ENCODE measurements around the gene PLEKHG2.

The PLEKHG2 gene

DNA sequence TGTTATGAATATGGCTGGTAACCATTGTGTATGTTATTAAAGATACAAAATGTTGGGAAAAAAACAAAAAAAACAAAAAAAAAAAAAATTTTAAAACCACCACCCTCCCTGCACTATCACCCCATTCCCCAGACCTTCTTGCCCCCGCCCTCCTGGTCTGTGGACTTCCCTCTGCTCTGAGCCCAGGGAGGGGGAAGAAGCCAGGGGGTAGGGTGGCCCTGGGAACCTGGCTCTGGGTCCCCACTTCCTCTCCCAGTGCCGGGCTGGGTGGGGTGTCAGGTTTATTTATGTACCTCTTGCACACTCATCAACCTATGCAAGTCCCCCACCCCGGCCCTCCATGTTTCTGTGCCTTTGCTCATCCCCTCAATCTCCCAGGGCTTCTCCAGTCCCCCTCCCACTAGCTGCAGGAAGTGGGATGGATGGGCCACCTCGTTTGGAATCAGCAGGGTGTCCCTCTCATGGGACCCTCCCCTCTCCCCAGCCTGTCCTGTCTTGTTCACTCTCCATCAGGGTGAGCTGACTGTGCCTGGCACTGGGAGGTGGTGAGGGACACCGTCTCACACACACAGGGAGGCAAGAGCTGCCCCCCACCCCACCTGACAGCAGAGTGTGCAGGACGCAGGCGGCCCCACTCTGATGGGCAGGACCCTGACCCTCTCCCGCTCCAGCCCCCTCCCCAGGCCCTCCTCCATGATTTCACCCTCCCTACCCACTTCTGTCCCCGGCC lies 27.5 kb upstream of the PLEKHG2 start:
- no peak for DNase-seq

DNA sequence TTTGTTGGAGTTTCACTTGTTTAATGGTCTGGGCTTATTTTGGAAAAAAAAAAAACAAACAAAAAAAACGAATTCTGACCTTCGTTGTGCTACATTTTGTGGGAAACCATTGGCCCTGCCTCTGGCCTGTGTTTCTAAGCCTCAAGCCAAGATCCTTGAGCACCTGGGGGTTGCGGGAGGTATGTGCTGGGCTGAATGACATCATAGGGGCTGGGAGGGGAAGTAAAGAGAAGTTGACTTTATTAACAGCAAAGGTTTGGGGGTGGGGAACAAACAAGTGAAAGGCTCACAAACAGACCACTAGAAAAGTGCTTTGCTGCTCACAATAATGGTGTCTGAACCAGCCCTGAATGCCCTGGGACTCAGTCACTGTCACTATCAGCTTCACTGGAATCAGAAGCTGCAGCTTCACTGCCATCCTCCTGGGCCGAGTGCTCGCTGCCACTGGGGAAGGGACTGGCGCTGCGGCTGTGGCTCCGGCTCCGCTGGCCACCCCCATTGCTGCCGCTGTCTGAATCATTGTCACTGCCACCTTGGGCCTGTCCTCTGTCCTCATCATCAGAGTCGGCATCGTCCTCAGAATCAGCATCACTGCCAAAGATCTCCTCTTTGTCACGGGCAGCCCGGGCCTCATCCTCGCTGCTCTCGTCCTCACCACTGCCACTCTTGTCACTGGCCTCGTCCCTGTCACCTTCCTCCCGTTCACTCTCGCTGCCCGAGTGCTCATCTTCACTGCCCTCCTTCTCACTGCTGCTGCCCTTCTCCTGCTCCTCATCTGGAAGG lies 26.6 kb upstream of the PLEKHG2 start:
- no peak for DNase-seq

DNA sequence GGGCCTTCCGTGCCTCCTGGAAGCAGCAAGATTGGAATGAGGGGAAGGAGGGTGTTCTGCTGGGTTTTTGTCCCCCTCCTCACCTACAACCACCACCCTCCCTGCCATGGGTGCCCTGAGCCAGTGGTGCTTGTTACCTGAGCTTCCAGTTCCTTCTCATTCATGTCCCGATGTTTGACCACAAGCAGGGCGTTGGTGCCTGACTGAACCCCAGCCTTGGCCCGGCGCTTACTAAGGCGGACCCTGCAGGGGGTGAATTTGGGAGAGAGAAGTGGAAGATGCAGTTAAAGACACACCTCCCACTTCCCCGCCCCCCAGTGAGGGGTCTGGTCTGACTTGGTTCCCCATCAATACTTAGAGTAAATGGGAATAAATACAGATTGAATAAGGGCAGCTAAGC lies 25.9 kb upstream of the PLEKHG2 start:
- DNase-seq: no peak

DNA sequence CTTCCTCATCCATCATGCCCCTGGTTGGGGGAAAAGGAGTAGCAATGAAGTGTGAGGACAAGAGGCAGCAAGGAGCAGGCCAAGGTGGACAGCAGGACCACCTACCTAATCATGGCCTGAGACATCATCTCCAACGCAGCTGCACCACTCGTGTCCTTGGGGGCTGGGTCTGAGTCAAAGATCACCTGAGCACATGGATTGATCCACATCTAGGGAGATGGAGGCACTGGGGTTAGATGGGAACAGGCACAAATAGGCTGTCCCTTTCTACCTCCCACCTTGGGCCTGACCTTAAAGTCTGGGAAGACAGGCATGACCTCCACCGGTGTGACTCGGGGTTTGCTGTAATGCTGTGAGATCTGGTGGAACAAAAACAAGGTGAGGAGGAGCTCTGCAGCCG lies 23.8 kb upstream of the PLEKHG2 start:
- no peak for DNase-seq

DNA sequence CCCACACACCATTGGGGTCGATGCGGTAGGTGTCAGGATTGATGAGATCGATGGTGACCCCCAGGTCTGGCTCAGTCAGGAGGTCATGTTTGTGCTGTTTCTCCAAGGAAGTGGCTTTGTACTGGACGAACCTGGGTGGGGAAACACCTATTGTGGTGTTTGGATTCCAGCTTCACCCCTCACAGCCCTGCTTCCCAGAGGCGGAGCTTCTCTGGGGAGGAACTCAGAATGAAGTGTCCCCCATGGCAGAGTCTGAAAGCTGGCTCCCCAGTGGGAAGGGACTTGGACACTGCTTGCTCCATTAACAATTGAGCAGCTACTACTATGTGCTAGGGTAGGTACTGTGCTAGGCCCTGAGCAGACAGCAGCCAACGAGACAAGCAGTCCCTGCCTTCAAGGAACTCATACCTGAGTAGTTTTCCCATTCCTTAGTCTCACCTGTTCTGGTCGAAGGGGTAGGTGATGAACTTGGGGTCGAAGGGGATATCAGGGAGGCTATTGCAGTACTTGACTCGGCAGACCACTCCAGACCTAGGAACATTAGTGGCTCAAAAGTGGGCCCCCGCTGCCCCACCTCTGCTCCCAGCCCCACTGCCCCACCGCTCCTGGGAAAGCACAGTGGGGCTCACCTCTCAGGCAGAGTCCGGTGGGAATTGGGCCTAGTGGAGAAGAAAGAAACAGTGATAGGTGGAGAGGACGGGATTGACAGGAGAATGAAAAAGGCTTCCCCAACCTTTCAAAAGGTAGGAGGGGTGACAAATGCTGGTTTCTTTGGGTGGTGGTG lies 22.6 kb upstream of the PLEKHG2 start:
- DNase-seq: no peak

DNA sequence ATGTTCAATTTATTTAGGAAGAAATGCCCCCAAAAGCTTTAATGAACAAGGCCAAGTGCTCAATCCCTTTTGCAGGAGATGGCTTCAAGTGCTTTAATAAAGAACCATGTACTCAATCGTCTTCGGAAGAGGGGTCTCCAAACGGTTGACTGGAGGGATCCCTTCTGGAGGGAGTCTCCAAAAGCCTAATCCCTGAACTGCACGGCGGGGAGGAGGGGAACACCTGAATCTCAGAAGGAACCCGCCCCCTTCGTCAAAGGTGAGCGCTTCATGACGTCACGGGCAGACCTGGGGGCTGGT lies 22.1 kb upstream of the PLEKHG2 start:
- DNase-seq: no peak

DNA sequence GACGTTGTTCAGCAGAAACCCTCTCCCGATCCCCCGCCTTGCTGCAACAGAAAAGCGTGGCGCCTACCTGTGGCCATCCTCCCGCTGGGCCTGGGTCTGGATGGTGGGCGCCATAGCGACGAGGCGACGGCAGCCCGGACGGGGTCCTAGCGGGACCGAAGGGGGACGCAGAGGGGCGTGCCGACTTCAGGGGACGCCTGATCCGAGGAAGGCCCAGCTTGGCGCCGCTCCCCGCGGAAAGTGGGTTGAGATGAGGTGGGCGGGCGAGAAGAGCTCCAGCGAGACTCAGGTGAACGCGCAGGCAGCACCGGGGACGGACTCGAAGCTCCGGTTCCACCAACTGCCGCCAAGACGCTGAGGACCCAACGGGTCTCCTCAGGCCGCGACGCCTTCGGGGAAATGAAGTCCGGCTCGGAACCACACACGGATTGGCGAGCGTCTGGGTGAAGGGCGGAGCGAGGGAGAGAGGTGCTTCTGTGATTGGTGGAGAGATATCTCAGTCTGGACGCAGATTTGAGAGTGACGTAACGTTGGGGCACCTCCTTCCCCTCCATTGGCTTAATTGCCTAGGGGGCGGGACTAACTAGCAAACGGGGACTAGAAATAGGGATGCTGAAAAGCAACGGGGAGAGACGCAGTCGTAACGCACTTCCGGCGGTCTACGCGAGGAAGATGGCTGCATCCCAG lies 21.6 kb upstream of the PLEKHG2 start, which contains the start of the genes MED29 and PAF1:
MED29 (plus strand) TSS at position 628 of the 687 bp plus-strand sequence; CDS start at position 673, 45 bp downstream.
PAF1 (minus strand) TSS at position 356 of the 687 bp plus-strand sequence; CDS start at position 114, 242 bp downstream.
- DNase-seq: peak; percentile 100

DNA sequence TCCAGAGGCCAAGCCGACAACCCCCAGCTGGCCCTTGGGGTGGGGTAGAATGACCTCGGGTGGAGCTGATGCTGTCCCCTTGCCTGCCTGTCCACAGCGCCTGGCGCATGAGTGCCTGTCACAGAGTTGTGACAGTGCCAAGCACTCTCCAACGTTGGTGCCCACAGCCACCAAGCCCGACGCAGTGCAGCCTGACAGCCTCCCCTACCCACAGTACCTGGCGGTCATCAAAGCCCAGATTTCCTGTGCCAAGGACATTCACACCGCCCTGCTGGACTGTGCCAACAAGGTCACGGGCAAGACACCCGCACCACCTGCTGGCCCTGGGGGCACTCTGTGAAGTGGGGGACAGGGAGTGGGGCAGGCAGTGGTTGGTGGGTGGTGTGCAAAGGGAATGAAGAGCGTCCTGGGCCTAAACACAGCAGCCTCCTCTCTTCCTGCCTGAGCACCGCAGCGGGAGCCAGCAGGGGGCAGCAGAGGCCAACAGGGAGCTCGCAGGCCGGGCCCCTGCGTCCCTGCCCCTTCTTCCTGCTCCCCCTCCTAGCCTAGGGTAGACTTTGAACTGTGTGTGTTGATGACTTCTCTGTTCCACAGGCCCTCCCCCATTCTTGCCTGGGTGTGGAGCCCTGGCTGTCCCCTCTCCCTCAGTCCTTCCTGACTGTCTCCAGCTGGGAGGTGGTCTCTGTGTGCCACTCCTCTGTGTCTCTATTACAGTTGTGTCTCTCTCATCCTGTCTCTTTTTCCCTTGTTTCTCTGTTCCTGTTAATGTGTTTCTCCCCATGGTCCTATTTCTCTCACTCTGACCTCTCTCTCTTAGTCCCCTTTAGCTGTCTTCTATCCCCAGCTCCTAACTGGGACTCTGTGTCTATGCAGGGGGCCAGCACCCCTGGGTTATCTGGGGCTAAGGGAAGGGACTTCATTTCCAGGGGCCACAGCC lies 14.8 kb upstream of the PLEKHG2 start:
- DNase-seq: peak; percentile 95

DNA sequence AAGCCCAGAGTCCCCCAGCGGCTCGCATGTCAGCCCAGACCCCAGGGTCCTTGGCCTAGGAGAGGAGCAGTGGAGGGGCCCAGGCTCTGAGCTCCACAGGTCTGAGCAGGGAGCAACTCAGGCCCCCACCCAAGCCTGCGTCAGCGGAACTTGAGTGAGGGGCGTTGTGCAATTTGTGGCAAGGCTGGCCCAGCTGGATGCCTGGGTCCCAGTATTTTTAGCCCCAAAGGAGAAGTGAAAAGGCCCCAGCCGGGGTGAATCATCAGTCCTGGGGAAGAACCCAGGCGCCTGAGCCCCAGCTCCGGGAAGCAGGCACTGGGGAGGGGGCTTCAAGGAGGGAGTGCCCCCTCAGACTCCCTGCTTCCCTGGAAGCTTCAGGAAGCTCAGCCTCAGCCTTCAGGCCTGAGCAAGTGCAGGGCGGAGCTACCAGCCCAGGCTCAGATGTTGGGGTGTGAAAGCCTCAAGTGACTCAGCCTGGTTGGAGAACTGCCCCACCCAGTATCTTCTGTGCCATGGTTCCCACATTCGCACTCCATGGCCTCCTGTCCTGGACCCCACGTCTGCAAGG lies 14.1 kb upstream of the PLEKHG2 start:
- DNase-seq: peak; percentile 83

DNA sequence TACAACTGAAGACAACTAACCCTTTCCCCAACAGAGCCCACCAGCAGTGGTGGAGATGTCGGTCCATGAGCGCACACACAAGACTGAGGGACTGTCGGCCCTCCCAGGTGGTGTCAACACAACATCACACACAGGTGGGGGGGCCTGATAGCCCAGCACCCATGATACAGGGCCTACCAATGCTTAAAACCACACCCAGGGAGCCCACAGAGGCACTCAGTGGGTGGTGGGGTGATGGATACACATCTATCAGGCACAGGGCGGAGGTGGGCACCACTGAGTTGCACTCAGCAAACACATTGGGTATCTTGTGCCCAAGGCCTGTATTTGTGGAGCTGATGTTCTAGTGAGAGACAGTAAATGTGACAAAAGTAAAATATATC lies 12.8 kb upstream of the PLEKHG2 start:
- DNase-seq: no peak

DNA sequence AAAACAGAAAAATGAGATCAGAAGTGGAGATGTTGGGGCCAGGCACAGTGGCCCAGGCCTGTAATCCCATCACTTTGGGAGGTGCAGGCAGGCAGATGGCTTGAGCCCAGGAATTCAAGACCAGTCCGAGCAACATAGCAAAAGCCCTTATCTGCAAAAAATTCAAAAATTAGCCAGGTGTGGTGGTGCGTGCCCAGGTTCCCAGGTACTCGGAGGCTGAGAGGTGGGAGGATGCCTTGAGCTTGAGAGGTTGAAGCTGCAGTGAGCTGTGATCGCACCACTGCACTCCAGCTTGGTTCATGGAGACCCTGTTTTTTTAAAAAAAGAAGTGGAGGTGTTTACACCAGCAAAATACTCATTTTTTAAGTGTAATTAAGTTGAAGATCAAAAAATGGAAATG lies 12.4 kb upstream of the PLEKHG2 start:
- no peak for DNase-seq

DNA sequence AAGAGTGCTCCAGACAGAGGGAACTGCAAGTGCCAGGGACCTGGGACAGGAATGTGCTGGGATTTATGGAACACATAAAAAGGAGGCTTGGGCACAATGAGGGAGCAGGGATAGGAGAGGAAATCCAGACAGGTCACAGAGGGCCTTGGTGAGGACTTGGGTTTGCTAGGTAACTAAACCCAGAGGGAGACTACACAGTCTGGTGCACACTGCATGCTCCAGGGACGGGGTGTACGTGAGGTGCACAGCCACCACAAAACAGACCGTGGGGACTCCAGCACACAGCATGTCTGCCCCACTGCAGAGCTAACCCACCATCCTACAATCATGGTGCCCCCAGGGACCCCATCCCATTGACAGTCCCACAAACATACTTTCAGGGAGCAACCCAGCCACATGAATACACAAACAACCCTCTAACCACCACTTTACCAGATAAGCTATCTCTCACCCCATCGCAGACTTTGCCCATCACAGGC lies 11.4 kb upstream of the PLEKHG2 start:
- no peak for DNase-seq

DNA sequence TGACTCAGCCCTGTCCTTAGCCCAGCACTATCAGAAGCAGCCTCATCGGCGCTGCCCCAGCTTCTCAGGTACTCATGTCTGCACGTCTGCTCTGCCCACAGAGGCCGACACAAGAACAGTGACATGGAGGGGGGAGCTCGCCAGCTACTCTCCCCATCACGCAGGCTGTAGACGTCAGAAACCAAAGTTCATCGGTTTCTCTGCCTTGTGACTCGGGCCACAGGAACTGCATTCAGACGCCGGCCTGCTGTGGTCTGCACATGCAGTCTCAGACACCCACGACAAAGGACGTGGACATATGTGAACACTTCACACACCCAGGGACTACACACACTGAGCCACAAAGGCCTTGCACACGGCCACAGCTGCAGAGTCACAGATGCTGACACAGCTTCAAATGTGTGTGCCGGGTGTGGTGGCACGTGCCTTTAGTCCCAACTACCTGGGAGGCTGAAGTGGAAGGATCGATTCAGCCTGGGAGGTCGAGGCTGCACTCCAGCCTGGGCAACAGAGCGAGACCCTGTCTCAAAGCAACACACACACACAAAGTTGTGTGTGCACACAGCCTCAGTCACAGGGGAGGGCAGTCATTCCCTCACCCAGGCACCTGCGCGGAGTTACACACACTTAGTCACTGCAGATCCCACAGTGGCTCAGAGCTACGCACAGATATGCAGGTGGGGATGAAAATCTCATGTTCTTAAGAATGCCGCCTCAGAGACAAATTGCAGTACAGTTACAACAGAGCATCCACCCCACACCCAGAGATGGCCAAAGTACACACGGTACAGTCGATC lies 10.7 kb upstream of the PLEKHG2 start:
- DNase-seq: peak; percentile 90

DNA sequence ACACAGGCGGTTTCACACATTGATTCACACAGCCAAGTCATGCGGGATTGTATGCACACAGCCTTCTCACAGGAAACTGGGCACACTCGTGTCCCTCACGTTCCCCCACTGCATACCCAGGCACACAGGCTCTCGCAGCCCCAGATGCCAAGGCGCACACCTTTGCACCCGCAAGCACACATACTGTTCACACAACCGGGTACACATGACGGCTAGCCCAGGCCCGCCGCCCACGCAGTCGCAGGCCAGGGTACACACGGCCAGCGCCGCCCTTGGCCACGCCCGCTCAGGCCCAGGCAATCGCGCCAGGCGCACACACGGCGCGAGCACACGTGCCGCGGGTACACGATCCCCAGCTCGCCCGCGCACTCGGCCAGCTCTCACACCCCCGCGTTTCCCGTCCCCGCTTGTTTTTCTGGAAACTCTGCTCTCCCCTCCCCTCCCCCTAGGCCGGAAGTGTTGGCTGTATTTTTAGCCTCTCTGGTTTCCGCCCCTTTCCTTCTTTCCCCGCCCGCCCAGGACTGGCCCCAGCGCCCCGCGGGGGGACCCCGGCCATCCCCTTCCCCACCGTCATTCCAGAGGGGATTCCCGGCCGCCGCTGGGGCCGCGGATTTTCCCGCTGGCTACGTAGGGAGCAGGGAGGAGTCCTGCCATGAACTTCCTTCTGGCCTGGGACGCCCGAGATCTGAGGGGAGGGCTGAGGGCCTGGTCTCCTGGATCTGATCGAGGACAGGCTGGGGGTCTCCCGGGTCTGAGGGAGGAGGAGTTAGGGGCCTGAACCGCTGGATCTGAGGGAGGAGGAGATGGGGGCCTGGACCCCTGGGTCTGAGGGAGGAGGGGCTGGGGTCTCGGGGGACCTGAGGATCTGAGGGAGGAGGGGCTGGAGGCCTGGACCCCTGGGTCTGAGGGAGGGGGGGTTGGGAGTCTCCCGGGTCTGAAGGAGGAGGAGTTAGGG lies 9.8 kb upstream of the PLEKHG2 start:
- peak; percentile 94 for DNase-seq

DNA sequence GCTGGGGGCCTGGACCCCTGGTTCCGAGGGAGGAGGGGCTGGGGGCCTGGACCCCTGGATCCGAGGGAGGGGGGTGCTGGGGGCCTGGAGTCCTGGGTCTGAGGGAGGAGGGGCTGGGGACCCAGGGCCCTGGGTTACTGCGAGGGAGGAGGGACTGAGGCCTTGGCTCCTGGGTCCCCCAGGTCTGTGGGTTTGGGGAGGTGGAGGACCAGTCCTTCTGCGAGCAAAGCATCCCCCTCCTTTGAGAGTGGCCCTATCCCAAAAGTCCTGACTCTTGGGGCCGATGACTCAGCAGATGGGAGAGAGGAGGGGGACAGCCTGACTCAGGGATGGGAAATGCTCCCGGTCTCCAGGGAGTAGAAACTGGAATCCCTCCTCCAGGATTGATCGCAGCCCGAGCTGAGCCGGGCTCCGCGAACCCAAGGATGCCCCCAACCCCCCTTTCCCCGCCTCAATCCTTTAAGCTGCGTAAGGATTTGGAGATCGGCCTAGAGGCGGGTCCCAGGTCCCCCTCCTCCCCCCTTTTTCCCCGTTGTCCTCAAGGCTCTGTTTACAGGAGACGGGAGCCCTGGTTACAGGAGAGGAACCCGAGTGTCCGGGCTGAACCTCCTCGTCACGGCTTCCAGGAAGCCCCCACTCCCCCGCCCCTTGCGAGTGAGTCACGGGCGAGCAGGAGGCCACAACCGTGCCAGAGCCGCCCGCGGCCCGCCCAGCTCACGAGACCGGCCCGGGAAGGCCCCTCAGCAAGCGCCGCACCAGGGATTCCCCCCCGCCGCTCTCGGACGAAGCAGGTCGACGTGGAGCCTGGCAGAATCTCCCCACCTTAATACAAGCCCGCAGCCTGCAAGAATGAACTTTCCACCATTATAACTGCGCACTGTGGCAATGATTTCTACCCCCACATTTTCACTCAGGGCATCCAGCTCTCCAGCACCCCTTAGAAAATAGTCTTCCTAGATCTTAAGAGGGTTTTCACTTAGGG lies 8.8 kb upstream of the PLEKHG2 start:
- peak; percentile 94 for DNase-seq

DNA sequence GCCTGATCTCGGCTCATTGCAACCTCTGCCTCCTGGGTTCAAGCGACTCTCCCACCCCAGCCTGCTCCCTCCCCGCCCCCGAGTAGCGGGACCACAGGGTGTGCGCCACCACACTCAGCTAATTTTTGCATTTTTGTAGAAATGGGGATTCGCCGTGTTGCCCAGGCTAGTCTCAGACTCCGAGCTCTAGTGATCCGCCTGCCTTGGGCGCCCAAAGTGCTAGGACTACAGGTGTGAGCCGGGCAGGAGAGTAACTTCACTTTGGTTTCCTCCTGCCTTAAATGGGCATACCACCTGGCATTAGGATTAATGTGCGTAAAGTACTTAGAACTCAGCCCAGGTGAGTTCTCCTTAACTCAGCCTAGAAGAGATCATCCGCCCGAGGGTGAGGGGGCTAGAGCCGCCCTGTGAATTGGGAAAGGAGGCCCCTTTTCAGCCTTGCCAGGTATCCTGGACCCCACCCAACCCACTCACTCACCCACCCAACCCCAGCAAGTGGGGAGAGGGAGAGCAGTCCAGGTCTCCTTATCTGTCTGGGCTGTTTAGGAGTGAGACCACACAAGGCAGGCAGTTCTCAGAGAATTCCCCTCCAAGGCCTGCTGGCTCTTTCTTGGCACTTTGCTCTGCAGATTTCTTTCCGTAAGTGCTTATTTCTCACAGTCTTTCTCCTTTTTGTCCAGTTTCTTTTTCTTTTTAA lies 7.1 kb upstream of the PLEKHG2 start:
- DNase-seq: no peak

DNA sequence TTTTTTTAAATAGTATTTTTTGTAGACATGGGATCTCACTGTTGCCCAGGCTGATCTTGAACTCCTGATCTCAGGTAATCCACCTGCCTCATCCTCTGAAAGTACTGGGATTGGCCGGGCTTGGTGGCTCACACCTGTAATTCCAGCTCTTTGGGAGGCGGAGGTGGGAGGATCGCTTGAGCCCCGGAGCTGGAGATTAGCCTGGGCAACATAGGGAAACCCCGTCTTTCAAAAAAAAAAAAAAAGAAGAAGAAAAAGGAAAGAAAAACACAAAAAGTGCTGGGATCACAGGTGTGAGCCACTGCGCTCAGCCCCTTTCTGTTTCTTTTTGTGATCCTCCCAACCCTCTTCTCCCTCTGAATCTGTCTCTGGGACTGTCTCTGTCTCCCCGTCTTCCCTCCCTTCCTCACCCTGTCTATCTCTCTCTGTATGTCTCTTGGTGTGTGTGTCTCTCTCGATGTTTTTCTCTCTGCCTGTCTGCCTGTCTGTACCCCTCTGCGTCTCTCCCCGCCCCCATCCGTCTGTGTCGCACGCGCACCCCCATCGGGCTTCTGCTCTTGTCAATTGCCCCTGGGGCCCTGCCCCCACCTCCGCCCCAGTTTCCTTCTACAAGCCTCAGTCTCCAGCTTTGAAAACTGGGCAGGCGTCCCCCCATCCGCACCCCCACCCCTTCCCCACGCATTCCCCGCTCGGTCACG lies 6.4 kb upstream of the PLEKHG2 start:
- DNase-seq: peak; percentile 89

All from hematopoietic multipotent progenitor cell treated with erythropoietin and hydrocortisone succinate and interleukin-3 and kit ligand, for 4 days (in vitro differentiated cells).